DND-41 (cell line): ENCODE data around the gene SLC22A4.

Source experiments
- EZH2 ChIP-seq: IDR thresholded peaks from 3 replicates; pipeline ENCODE4 v1.6.1; 2012; ENCODE audit warnings: borderline replicate concordance, low read depth, mild to moderate bottlenecking, moderate library complexity, low read length, inconsistent platforms; ENCODE audit not compliant: severe bottlenecking
- TF ChIP-seq, protein P1 (sequence below): IDR thresholded peaks from 2 replicates; pipeline ENCODE4 v1.5.1; 2012; ENCODE audit warnings: borderline replicate concordance, low read length, moderate library complexity, mild to moderate bottlenecking; ENCODE audit not compliant: poor library complexity, severe bottlenecking; ENCODE audit errors: extremely low read depth

DNA sequence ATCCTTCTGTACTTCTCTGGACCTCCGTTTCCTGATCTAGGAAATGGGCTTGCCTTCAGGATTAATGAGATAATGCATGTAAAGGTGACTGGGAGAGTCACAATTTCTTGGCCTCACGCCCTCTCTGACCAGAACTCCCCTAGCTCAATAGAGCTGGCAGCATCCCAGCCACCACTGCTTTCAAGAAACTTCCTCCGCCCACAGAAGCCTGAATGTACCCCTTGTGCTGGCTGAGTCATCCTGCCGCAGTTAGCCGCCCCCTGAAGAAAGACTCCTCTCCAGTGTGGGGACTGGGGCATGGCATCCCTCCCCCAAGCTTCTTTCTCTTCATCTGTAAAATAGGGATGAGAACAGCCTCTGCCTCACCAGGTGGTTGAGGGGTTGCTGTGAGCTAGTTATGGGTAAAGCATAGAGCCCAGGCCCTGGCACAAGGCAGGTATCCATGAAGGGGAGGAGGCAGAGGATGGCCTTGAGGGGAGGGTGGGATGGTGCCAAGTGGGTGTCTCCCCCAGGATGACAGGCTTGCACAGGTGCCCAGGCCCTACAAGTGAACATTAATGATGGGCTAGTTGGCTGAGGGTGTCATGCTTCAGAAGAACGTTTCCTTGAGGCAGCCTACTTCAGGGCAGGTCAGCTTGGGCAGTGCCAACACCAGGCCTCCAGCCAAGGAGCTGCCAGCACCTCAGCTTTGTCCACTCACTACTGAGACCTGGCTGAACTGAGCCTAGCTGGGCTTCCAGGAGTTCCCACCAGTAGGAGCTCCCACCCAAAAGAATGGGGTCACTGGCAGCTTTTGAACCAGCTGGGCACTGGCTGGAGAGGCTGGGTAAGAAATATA lies 33.3 kb upstream of the SLC22A4 start:
- no peak for TF ChIP-seq EZH2
- TF ChIP-seq, protein P1, sequence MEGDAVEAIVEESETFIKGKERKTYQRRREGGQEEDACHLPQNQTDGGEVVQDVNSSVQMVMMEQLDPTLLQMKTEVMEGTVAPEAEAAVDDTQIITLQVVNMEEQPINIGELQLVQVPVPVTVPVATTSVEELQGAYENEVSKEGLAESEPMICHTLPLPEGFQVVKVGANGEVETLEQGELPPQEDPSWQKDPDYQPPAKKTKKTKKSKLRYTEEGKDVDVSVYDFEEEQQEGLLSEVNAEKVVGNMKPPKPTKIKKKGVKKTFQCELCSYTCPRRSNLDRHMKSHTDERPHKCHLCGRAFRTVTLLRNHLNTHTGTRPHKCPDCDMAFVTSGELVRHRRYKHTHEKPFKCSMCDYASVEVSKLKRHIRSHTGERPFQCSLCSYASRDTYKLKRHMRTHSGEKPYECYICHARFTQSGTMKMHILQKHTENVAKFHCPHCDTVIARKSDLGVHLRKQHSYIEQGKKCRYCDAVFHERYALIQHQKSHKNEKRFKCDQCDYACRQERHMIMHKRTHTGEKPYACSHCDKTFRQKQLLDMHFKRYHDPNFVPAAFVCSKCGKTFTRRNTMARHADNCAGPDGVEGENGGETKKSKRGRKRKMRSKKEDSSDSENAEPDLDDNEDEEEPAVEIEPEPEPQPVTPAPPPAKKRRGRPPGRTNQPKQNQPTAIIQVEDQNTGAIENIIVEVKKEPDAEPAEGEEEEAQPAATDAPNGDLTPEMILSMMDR, result no peak
